ENCODE measurements around the gene FUT2. TPM values are rescaled to one million over a fixed set of nuclear protein-coding genes. Genes with fewer than 3 reads are reported as not detected.

The FUT2 gene
- total and polyA plus RNA-seq, 2 of the 13 experiments (the other 11 are each of a cell fraction or from before 2014, with no cell fraction given) = 0.07 TPM; not detected in 1

GRCh38 chr19:48720613-48721296, 25.0 kb downstream of the FUT2 start (continued):
- peak; percentile 54; the same call in 1 of the 2 replicates for TF ChIP-seq ZNF350 (CRISPR knock-in tag; IDR thresholded peaks at IDR 0.05; ENCODE audit: borderline replicate concordance, low read depth)
- TF ChIP-seq RXRA (CRISPR knock-in tag; IDR thresholded peaks at IDR 0.05) = peak; percentile 40; the same call in 1 of the 2 replicates
- TF ChIP-seq ZNF33B (CRISPR knock-in tag; IDR thresholded peaks at IDR 0.05) = peak; percentile 49; the same call in 1 of the 2 replicates
- no peak for TF ChIP-seq ZNF512B (CRISPR knock-in tag; IDR thresholded peaks at IDR 0.05; ENCODE audit: borderline replicate concordance)
- peak; percentile 58; the same call in 1 of the 2 replicates for TF ChIP-seq HMGXB3 (CRISPR knock-in tag; IDR thresholded peaks at IDR 0.05; ENCODE audit: borderline replicate concordance)
- peak; percentile 98 for TF ChIP-seq THAP11 (CRISPR knock-in tag; IDR thresholded peaks at IDR 0.05)
- 0 out of 2 replicates have a peak, but pooled peaks have one; percentile 6 for TF ChIP-seq ZNF709 (CRISPR knock-in tag; IDR thresholded peaks at IDR 0.05)
- TF ChIP-seq GRHL1 (CRISPR knock-in tag; conservative IDR thresholded peaks at IDR 0.05) = no peak
- TF ChIP-seq SIN3B (IDR thresholded peaks at IDR 0.05; ENCODE audit: low read length) = peak; percentile 57; the same call in 1 of the 2 replicates
- TF ChIP-seq, protein P1, sequence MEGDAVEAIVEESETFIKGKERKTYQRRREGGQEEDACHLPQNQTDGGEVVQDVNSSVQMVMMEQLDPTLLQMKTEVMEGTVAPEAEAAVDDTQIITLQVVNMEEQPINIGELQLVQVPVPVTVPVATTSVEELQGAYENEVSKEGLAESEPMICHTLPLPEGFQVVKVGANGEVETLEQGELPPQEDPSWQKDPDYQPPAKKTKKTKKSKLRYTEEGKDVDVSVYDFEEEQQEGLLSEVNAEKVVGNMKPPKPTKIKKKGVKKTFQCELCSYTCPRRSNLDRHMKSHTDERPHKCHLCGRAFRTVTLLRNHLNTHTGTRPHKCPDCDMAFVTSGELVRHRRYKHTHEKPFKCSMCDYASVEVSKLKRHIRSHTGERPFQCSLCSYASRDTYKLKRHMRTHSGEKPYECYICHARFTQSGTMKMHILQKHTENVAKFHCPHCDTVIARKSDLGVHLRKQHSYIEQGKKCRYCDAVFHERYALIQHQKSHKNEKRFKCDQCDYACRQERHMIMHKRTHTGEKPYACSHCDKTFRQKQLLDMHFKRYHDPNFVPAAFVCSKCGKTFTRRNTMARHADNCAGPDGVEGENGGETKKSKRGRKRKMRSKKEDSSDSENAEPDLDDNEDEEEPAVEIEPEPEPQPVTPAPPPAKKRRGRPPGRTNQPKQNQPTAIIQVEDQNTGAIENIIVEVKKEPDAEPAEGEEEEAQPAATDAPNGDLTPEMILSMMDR (CRISPR knock-in tag; IDR thresholded peaks at IDR 0.05) = 0 out of 2 replicates have a peak, but pooled peaks have one; percentile 15
- TF ChIP-seq CEBPZ (IDR thresholded peaks at IDR 0.05; ENCODE audit: low read length) = no peak
- TF ChIP-seq HNRNPLL (IDR thresholded peaks at IDR 0.05; ENCODE audit: low read depth, low read length, poor library complexity, severe bottlenecking) = peak; percentile 99
- TF ChIP-seq POLR2AphosphoS5 (IDR thresholded peaks at IDR 0.05; ENCODE audit: low read depth, low read length) = 0 out of 2 replicates have a peak, but pooled peaks have one; percentile 29
